ENCODE data around the gene WDR89. TPM values are rescaled to one million over a fixed set of nuclear protein-coding genes. Genes with fewer than 3 reads are reported as not detected.

WDR89 gene
- total RNA-seq, 1 donor = 13.0 TPM

- TF ChIP-seq CTCF (IDR thresholded peaks at IDR 0.05; ENCODE audit: insufficient read depth, low read depth, low read length) = no peak
- no peak overlapping the region for H3K4me3 ChIP-seq (ENCODE audit: low read depth, low read length)
- DNase-seq (ENCODE audit: low read depth) = peak; percentile 95
These were observed 36.3 kb upstream of the WDR89 start for GRCh38 chr14:63677891-63678379.

- H3K4me3 ChIP-seq (ENCODE audit: low read depth, low read length) = no peak overlapping the region
- no peak for DNase-seq (ENCODE audit: low read depth)
- TF ChIP-seq CTCF (IDR thresholded peaks at IDR 0.05; ENCODE audit: insufficient read depth, low read depth, low read length) = no peak
These were observed 34.9 kb upstream of the WDR89 start for GRCh38 chr14:63676615-63677014.

- TF ChIP-seq CTCF (IDR thresholded peaks at IDR 0.05; ENCODE audit: insufficient read depth, low read depth, low read length) = no peak
- DNase-seq (ENCODE audit: low read depth) = no peak
- no peak overlapping the region for H3K4me3 ChIP-seq (ENCODE audit: low read depth, low read length)
These were observed 32.3 kb upstream of the WDR89 start for GRCh38 chr14:63673886-63674497.

GRCh38 chr14:63673255-63673654 is 31.6 kb upstream of the WDR89 start:
- TF ChIP-seq CTCF (IDR thresholded peaks at IDR 0.05; ENCODE audit: insufficient read depth, low read depth, low read length) = no peak
- no peak for DNase-seq (ENCODE audit: low read depth)
- H3K4me3 ChIP-seq (ENCODE audit: low read depth, low read length) = no peak overlapping the region

- H3K4me3 ChIP-seq (ENCODE audit: low read depth, low read length) = no peak overlapping the region
- no peak for TF ChIP-seq CTCF (IDR thresholded peaks at IDR 0.05; ENCODE audit: insufficient read depth, low read depth, low read length)
- DNase-seq (ENCODE audit: low read depth) = peak; percentile 74
These were observed 30.9 kb upstream of the WDR89 start for GRCh38 chr14:63672417-63673180.

GRCh38 chr14:63671987-63672386 is 30.3 kb upstream of the WDR89 start:
- no peak for DNase-seq (ENCODE audit: low read depth)
- no peak for TF ChIP-seq CTCF (IDR thresholded peaks at IDR 0.05; ENCODE audit: insufficient read depth, low read depth, low read length)
- H3K4me3 ChIP-seq (ENCODE audit: low read depth, low read length) = no peak overlapping the region
